ENCODE data around the gene KIAA0586.

The KIAA0586 gene

GRCh38 chr14:58428118-58428683, 682 bp downstream of the KIAA0586 start:
- DNase-seq (ENCODE audit: low read depth), result peak; percentile 32
- no peak for TF ChIP-seq CTCF (IDR thresholded peaks at IDR 0.05; ENCODE audit: low read depth, low read length, missing control alignments)
- in situ Hi-C loops (cut with HindIII; ENCODE audit: low sequenced_read_pairs), result no loop called here
- peak overlapping the region; percentile 84 for H3K4me3 ChIP-seq (ENCODE audit: low read depth, low read length)

- in situ Hi-C loops (cut with HindIII; ENCODE audit: low sequenced_read_pairs), result no loop called here
- H3K4me3 ChIP-seq (ENCODE audit: low read depth, low read length), result no peak overlapping the region
- no peak for TF ChIP-seq CTCF (IDR thresholded peaks at IDR 0.05; ENCODE audit: low read depth, low read length, missing control alignments)
- no peak for DNase-seq (ENCODE audit: low read depth)
These were observed 2.6 kb downstream of the KIAA0586 start for GRCh38 chr14:58430156-58430555.

GRCh38 chr14:58439476-58439875, 12.0 kb downstream of the KIAA0586 start:
- H3K4me3 ChIP-seq (ENCODE audit: low read depth, low read length), result no peak overlapping the region
- no peak for DNase-seq (ENCODE audit: low read depth)
- in situ Hi-C loops (cut with HindIII; ENCODE audit: low sequenced_read_pairs), result no loop called here
- no peak for TF ChIP-seq CTCF (IDR thresholded peaks at IDR 0.05; ENCODE audit: low read depth, low read length, missing control alignments)

GRCh38 chr14:58444627-58445026, 17.1 kb downstream of the KIAA0586 start:
- TF ChIP-seq CTCF (IDR thresholded peaks at IDR 0.05; ENCODE audit: low read depth, low read length, missing control alignments), result no peak
- in situ Hi-C loops (cut with HindIII; ENCODE audit: low sequenced_read_pairs), result no loop called here
- no peak overlapping the region for H3K4me3 ChIP-seq (ENCODE audit: low read depth, low read length)
- DNase-seq (ENCODE audit: low read depth), result no peak

GRCh38 chr14:58455593-58456265, 28.2 kb downstream of the KIAA0586 start:
- H3K4me3 ChIP-seq (ENCODE audit: low read depth, low read length), result no peak overlapping the region
- no peak for DNase-seq (ENCODE audit: low read depth)
- in situ Hi-C loops (cut with HindIII; ENCODE audit: low sequenced_read_pairs), result no loop called here
- TF ChIP-seq CTCF (IDR thresholded peaks at IDR 0.05; ENCODE audit: low read depth, low read length, missing control alignments), result no peak

GRCh38 chr14:58460772-58461171, 33.3 kb downstream of the KIAA0586 start:
- no peak for TF ChIP-seq CTCF (IDR thresholded peaks at IDR 0.05; ENCODE audit: low read depth, low read length, missing control alignments)
- H3K4me3 ChIP-seq (ENCODE audit: low read depth, low read length), result no peak overlapping the region
- in situ Hi-C loops (cut with HindIII; ENCODE audit: low sequenced_read_pairs), result no loop called here
- no peak for DNase-seq (ENCODE audit: low read depth)
